ENCODE results near the gene UGT1A1.
"Not testable (repeated sequence)": the region's sequence is repeated elsewhere in the genome, so short reads cannot be mapped to it uniquely, and the experiment has no call there.

The UGT1A1 gene

DNA sequence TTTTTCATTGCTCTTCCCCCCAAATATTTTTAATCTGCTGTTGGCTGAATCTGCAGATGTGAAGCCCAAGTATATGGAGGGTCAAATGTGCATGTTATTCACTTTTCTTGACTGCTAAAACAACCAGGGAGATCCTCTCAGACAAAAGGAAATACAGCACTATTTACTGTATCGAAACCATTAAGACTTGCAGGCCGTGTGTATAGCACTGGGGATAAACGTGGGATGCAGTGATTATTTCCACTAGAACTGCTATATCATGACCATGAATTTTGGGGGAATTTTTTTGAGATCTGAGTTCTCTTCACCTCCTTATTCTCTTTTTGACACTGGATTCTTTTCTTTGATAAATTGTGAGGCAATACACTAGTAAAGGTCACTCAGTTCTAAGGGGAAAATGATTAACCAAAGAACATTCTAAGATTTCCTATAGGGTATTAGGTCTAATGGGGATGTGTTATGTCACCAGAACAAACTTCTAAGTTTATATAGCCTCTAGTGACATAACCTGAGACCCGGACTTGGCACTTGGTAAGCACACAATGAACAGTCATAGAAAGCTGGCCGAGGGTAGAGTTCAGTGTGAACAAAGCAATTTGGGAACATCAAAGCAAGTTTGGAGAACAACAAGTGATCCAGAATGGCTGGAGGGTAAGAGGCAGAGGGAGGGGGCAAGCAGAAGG lies 14.9 kb upstream of the UGT1A1 start:
- Histone ChIP-seq H3K9me3 (replicated peaks; ENCODE audit: low read length) (no peaks in the 10 kb centered on the region), H3K4me1 (ENCODE audit: control insufficient read depth, insufficient read depth, low read length) (no peaks in the 10 kb centered on the region), H3K9ac (ENCODE audit: low read depth, low read length) (no peak overlapping the region), H3K27me3 (ENCODE audit: control insufficient read depth, insufficient read depth, low read length) (peaks cover 5% of the 10 kb centered on the region), H3K36me3 (ENCODE audit: insufficient read depth, low read length) (no peaks in the 10 kb centered on the region), H3K4me2 (ENCODE audit: low read length) (no peak overlapping the region), H3K4me3 (ENCODE audit: low read length) (no peak overlapping the region)

GRCh38 chr2:233745838-233746237 lies 14.2 kb upstream of the UGT1A1 start:
- H3K4me1 ChIP-seq (ENCODE audit: control insufficient read depth, insufficient read depth, low read length); H3K4me2 ChIP-seq (ENCODE audit: low read length); H3K27me3 ChIP-seq (ENCODE audit: control insufficient read depth, insufficient read depth, low read length); H3K9me3 ChIP-seq (replicated peaks; ENCODE audit: low read length); H3K9ac ChIP-seq (ENCODE audit: low read depth, low read length); H3K4me3 ChIP-seq (ENCODE audit: low read length); H3K36me3 ChIP-seq (ENCODE audit: insufficient read depth, low read length): not testable (repeated sequence)

GRCh38 chr2:233746475-233747282 lies 13.4 kb upstream of the UGT1A1 start:
- Histone ChIP-seq H3K4me1 (ENCODE audit: control insufficient read depth, insufficient read depth, low read length) (no peaks in the 10 kb centered on the region), H3K4me3 (ENCODE audit: low read length) (no peak overlapping the region), H3K36me3 (ENCODE audit: insufficient read depth, low read length) (no peaks in the 10 kb centered on the region), H3K9ac (ENCODE audit: low read depth, low read length) (no peak overlapping the region), H3K4me2 (ENCODE audit: low read length) (no peak overlapping the region), H3K27me3 (ENCODE audit: control insufficient read depth, insufficient read depth, low read length) (peaks cover 5% of the 10 kb centered on the region), H3K9me3 (replicated peaks; ENCODE audit: low read length) (no peaks in the 10 kb centered on the region)

- H3K4me1 ChIP-seq (ENCODE audit: control insufficient read depth, insufficient read depth, low read length) = no peaks in the 10 kb centered on the region
- H3K4me2 ChIP-seq (ENCODE audit: low read length) = no peak overlapping the region
- H3K4me3 ChIP-seq (ENCODE audit: low read length) = no peak overlapping the region
- H3K36me3 ChIP-seq (ENCODE audit: insufficient read depth, low read length) = no peaks in the 10 kb centered on the region
- H3K27me3 ChIP-seq (ENCODE audit: control insufficient read depth, insufficient read depth, low read length) = peaks cover 5% of the 10 kb centered on the region
- no peaks in the 10 kb centered on the region for H3K9me3 ChIP-seq (replicated peaks; ENCODE audit: low read length)
- H3K9ac ChIP-seq (ENCODE audit: low read depth, low read length) = no peak overlapping the region
Observed at GRCh38 chr2:233747283-233747544, 12.9 kb upstream of the UGT1A1 start.

- H3K4me3 ChIP-seq (ENCODE audit: low read length); H3K36me3 ChIP-seq (ENCODE audit: insufficient read depth, low read length); H3K9me3 ChIP-seq (replicated peaks; ENCODE audit: low read length); H3K4me2 ChIP-seq (ENCODE audit: low read length); H3K4me1 ChIP-seq (ENCODE audit: control insufficient read depth, insufficient read depth, low read length); H3K9ac ChIP-seq (ENCODE audit: low read depth, low read length); H3K27me3 ChIP-seq (ENCODE audit: control insufficient read depth, insufficient read depth, low read length): not testable (repeated sequence)
Observed at GRCh38 chr2:233750689-233751088, 9.4 kb upstream of the UGT1A1 start.

DNA sequence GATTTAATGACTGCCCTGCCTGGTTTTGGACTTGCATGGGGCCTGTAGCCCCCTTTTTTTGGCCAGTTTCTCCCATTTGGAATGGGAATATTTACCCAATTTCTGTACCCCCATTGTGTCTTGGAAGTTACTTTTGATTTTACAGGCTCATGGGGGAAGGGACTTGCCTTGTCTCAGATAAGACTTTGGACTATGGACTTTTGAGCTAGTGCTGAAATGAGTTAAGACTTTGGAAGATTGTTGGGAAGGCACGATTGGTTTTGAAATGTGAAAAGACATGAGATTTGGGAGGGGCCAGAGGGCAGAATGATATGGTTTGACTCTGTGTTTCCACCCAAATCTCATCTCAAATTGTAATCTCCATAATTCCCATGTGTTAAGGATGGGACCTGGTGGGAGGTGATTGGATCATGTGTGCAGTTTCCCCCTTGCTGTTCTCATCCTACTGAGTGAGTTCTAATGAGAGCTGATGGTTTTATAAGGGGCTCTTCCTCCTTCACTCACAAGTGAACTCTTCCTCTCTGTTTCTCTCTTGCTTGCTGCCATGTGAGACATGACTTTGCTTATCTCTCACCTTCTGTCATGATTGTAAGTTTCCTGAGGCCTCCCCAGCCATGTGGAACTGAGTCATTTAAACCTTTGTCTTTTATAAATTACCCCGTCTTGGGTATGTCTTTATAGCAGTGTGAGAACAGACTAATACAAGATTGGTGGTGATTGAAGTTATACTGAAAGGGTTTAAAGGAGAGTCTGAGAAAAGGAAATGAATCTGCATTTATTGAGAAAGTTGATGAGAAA lies 8.7 kb upstream of the UGT1A1 start:
- not testable (repeated sequence) for H3K4me3 ChIP-seq (ENCODE audit: low read length); H3K9me3 ChIP-seq (replicated peaks; ENCODE audit: low read length); H3K9ac ChIP-seq (ENCODE audit: low read depth, low read length); H3K27me3 ChIP-seq (ENCODE audit: control insufficient read depth, insufficient read depth, low read length); H3K4me2 ChIP-seq (ENCODE audit: low read length); H3K36me3 ChIP-seq (ENCODE audit: insufficient read depth, low read length); H3K4me1 ChIP-seq (ENCODE audit: control insufficient read depth, insufficient read depth, low read length)

DNA sequence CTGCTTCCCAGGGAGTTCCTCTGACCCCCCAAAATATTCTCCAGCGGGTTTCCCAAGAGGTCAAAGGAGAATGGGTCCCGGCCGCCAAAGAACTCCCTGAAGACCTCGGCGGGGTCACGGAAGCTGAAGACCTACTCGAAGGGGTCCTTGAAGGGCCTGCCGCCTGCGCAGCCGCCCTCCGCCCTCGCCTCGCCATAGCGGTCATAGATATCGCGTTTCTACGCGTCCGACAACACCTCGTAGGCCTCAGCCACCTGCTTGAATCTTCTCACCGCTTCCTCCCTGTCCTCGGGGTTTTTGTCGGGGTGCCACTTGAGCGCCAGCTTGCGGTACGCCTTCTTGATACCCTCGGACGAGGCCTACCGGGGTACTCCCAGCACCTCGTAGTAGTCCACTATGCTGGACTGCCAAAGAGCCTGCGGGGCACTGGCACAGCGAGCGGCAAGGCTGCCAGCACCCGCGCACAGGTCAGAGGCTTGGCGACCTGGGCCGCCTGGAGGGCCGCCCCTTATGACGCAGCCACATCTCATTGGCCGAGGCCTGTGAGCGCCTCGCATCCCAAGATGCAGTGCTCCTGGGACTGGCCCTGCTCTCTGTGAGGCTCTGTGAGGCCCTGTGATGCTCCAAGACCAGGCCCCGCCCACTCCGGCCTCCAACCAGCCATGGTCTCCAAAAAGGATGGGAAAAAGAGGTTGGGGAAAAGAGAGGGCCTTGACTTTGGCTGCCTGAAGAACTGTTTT lies 5.0 kb upstream of the UGT1A1 start:
- Histone ChIP-seq H3K9ac (ENCODE audit: low read depth, low read length) (no peak overlapping the region), H3K9me3 (replicated peaks; ENCODE audit: low read length) (no peaks in the 10 kb centered on the region), H3K4me2 (ENCODE audit: low read length) (no peak overlapping the region), H3K36me3 (ENCODE audit: insufficient read depth, low read length) (no peaks in the 10 kb centered on the region), H3K27me3 (ENCODE audit: control insufficient read depth, insufficient read depth, low read length) (no peaks in the 10 kb centered on the region), H3K4me1 (ENCODE audit: control insufficient read depth, insufficient read depth, low read length) (no peaks in the 10 kb centered on the region), H3K4me3 (ENCODE audit: low read length) (no peak overlapping the region)

GRCh38 chr2:233756429-233757081 lies 3.5 kb upstream of the UGT1A1 start:
- no peaks in the 10 kb centered on the region for H3K4me1 ChIP-seq (ENCODE audit: control insufficient read depth, insufficient read depth, low read length)
- no peaks in the 10 kb centered on the region for H3K9me3 ChIP-seq (replicated peaks; ENCODE audit: low read length)
- H3K27me3 ChIP-seq (ENCODE audit: control insufficient read depth, insufficient read depth, low read length) = no peaks in the 10 kb centered on the region
- H3K4me3 ChIP-seq (ENCODE audit: low read length) = no peak overlapping the region
- no peak overlapping the region for H3K9ac ChIP-seq (ENCODE audit: low read depth, low read length)
- H3K4me2 ChIP-seq (ENCODE audit: low read length) = no peak overlapping the region
- no peaks in the 10 kb centered on the region for H3K36me3 ChIP-seq (ENCODE audit: insufficient read depth, low read length)

DNA sequence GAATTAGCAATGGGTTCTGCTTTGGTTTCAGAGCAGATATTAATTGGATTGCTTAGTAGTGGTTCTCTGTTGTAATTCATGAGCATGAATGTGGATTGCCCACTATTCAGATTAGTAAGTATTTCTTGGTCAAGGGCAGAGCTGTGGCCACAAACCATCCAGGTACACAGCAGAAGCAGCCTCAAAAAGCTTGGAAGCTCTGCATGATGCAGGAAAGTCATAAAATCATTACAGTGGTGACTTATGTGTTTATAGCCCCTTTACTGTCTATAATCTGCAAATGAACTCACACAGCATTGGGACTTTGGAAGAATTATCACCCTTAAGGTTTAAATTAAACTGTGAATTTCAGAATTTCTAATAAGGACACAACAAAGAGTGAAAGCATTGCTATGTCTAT lies 1.9 kb upstream of the UGT1A1 start:
- H3K4me2 ChIP-seq (ENCODE audit: low read length) = no peak overlapping the region
- H3K9me3 ChIP-seq (replicated peaks; ENCODE audit: low read length) = no peaks in the 10 kb centered on the region
- no peaks in the 10 kb centered on the region for H3K36me3 ChIP-seq (ENCODE audit: insufficient read depth, low read length)
- H3K4me3 ChIP-seq (ENCODE audit: low read length) = no peak overlapping the region
- H3K4me1 ChIP-seq (ENCODE audit: control insufficient read depth, insufficient read depth, low read length) = no peaks in the 10 kb centered on the region
- no peak overlapping the region for H3K9ac ChIP-seq (ENCODE audit: low read depth, low read length)
- H3K27me3 ChIP-seq (ENCODE audit: control insufficient read depth, insufficient read depth, low read length) = no peaks in the 10 kb centered on the region

DNA sequence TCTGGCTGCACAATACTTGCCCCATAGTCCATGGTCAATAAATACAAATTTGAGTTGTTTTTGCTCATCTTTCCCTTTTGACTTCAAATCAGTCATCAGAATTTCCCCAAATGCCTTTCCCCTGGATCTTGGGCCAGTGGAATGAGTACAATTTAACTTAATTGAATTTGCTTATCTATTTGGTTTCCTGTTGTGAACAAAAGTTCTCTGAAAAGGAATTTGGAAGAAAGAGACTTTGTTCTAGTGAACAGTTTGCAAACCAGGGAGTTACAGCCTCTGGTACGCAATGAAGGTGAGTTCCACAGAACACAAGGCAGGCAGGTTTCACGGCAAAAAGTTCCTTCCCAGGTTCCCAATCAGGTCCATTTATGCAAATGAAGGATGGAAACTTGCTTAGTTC lies 1.2 kb upstream of the UGT1A1 start:
- Histone ChIP-seq H3K36me3 (ENCODE audit: insufficient read depth, low read length) (no peaks in the 10 kb centered on the region), H3K4me3 (ENCODE audit: low read length) (no peak overlapping the region), H3K9ac (ENCODE audit: low read depth, low read length) (no peak overlapping the region), H3K9me3 (replicated peaks; ENCODE audit: low read length) (no peaks in the 10 kb centered on the region), H3K27me3 (ENCODE audit: control insufficient read depth, insufficient read depth, low read length) (no peaks in the 10 kb centered on the region), H3K4me2 (ENCODE audit: low read length) (no peak overlapping the region), H3K4me1 (ENCODE audit: control insufficient read depth, insufficient read depth, low read length) (peaks cover 2% of the 10 kb centered on the region)
